Tibial nerve (tissue), 4 donors: ENCODE measurements around the gene SOX18. TPM values are rescaled to one million over a fixed set of nuclear protein-coding genes. Genes with fewer than 3 reads are reported as not detected.

Experiments used
- DNase-seq, 2 donors: peaks; one replicate each; pipeline ENCODE4 v3.0.0-alpha.2; 2019; ENCODE audit warnings: low spot score in 2 of 2
- H3K27ac ChIP-seq, 4 donors: fragments of 200-600 bp; sonication (generic) in 3 of 4; one replicate each; pipeline ENCODE4 v1.5.1; 2017 to 2019; ENCODE audit warnings: mild to moderate bottlenecking in 1 of 4
- H3K27me3 ChIP-seq, 2 donors: fragments of 200-600 bp; sonication (generic) in 1 of 2; one replicate each; pipeline versions ENCODE4 v1.5.1 to v1.6.0; 2017 to 2019
- H3K36me3 ChIP-seq, 3 donors: fragments of 200-600 bp; sonication (generic); one replicate each; pipeline ENCODE4 v1.5.1; 2018 to 2019
- H3K4me1 ChIP-seq, 4 donors: fragments of 200-600 bp; sonication (generic) in 3 of 4; one replicate each; pipeline ENCODE4 v1.5.1; 2017 to 2019
- H3K4me3 ChIP-seq, 4 donors: fragments of 200-600 bp; sonication (generic) in 3 of 4; one replicate each; pipeline ENCODE4 v1.5.1; 2017 to 2019; ENCODE audit warnings: mild to moderate bottlenecking in 1 of 4, moderate library complexity in 1 of 4
- H3K9me3 ChIP-seq, 4 donors: fragments of 200-600 bp; sonication (generic) in 3 of 4; one replicate each; pipeline ENCODE4 v1.5.1; 2017 to 2019
- CTCF ChIP-seq, 5 experiments: fragments of 200-600 bp in 3 of 5; fragments of 450-650 bp in 2 of 5; sonication (generic) in 3 of 5; IDR thresholded peaks; one replicate each; pipeline ENCODE4 v1.5.1; 2016 to 2019; ENCODE audit warnings: antibody characterized with exemption in 5 of 5, mild to moderate bottlenecking in 3 of 5, moderate library complexity in 2 of 5
- EP300 ChIP-seq, 2 donors: sonication (generic); formaldehyde crosslinking; IDR thresholded peaks; one replicate each; pipeline ENCODE4 v1.6.1; 2017; ENCODE audit warnings: antibody characterized with exemption in 2 of 2, mild to moderate bottlenecking in 1 of 2
- POLR2A ChIP-seq, 2 donors: fragments of 450-650 bp; IDR thresholded peaks; one replicate each; pipeline ENCODE4 v1.6.1; 2017; ENCODE audit warnings: antibody characterized with exemption in 2 of 2, mild to moderate bottlenecking in 2 of 2, moderate library complexity in 2 of 2
- WGBS, 2 donors: methylation state at CpG; one replicate each; pipeline ENCODE4 v1.1.5; 2018; 5-methylcytosine and 5-hydroxymethylcytosine counted together
- total RNA-seq, 4 donors: library from RNA; depleted of rRNA; stranded (reverse); fragments of >200 nt; gene quantifications; one replicate each; pipeline ENCODE4 v1.1.0, GENCODE V29; 2016

The SOX18 gene
- total RNA-seq, 4 donors from 2014 or later, result 4.6 to 44.6 (median 21.4) TPM

- 65 to 74% methylated on average over 16 to 17 of the region's 17 CpGs for WGBS, 2 donors
- DNase-seq, result no peak
- Histone ChIP-seq H3K27ac (no peak overlapping the region), H3K4me3 (no peak overlapping the region), H3K9me3 (no peaks in the 10 kb centered on the region), H3K27me3 (no peaks in the 10 kb centered on the region), H3K4me1 (no peaks in the 10 kb centered on the region), H3K36me3 (peaks cover 3 to 100% (median 66%) of the 10 kb centered on the region in 3 donors)
- no peak for TF ChIP-seq EP300 (IDR thresholded peaks at IDR 0.05)
- no peak for TF ChIP-seq POLR2A (IDR thresholded peaks at IDR 0.05)
- TF ChIP-seq CTCF (IDR thresholded peaks at IDR 0.05), result no peak
Measured at GRCh38 chr20:64024141-64024990, 25.1 kb downstream of the SOX18 start.

- H3K27ac ChIP-seq, result no peak overlapping the region
- TF ChIP-seq POLR2A (IDR thresholded peaks at IDR 0.05), result no peak
- no peak for TF ChIP-seq EP300 (IDR thresholded peaks at IDR 0.05)
- TF ChIP-seq CTCF (IDR thresholded peaks at IDR 0.05), result no peak
- peaks cover 3 to 100% (median 65%) of the 10 kb centered on the region in 3 donors for H3K36me3 ChIP-seq
- DNase-seq, result no peak
- H3K27me3 ChIP-seq, result no peaks in the 10 kb centered on the region
- H3K9me3 ChIP-seq, result no peaks in the 10 kb centered on the region
- 69 to 72% methylated on average over 12 to 15 of the region's 15 CpGs for WGBS, 2 donors
- no peak overlapping the region for H3K4me3 ChIP-seq
- H3K4me1 ChIP-seq, result no peaks in the 10 kb centered on the region
Measured at GRCh38 chr20:64023361-64024140, 25.9 kb downstream of the SOX18 start.

- no peaks in the 10 kb centered on the region for H3K4me1 ChIP-seq
- peaks cover 3 to 100% (median 59%) of the 10 kb centered on the region in 3 donors for H3K36me3 ChIP-seq
- H3K27ac ChIP-seq, result no peak overlapping the region
- WGBS, 2 donors, result 92 to 96% methylated on average over 17 of the region's 17 CpGs
- no peak overlapping the region for H3K4me3 ChIP-seq
- no peaks in the 10 kb centered on the region for H3K9me3 ChIP-seq
- TF ChIP-seq EP300 (IDR thresholded peaks at IDR 0.05) (no peak), CTCF (IDR thresholded peaks at IDR 0.05) (no peak), POLR2A (IDR thresholded peaks at IDR 0.05) (no peak)
- DNase-seq, result no peak
- no peaks in the 10 kb centered on the region for H3K27me3 ChIP-seq
Measured at GRCh38 chr20:64022671-64023360, 26.6 kb downstream of the SOX18 start.

- WGBS, 2 donors, result 89 to 91% methylated on average over 29 to 36 of the region's 36 CpGs
- no peak for TF ChIP-seq POLR2A (IDR thresholded peaks at IDR 0.05)
- TF ChIP-seq CTCF (IDR thresholded peaks at IDR 0.05), result no peak
- no peak for TF ChIP-seq EP300 (IDR thresholded peaks at IDR 0.05)
- no peak overlapping the region for H3K27ac ChIP-seq
- DNase-seq, result no peak
- peaks cover 0 to 100% (median 54%) of the 10 kb centered on the region in 3 donors for H3K36me3 ChIP-seq
- no peaks in the 10 kb centered on the region for H3K4me1 ChIP-seq
- no peaks in the 10 kb centered on the region for H3K9me3 ChIP-seq
- no peaks in the 10 kb centered on the region for H3K27me3 ChIP-seq
- H3K4me3 ChIP-seq, result no peak overlapping the region
Measured at GRCh38 chr20:64021124-64021975, 28.1 kb downstream of the SOX18 start.
